Adrenal gland (tissue), 12 donors: ENCODE results near the gene LDLRAP1. TPM values are rescaled to one million over a fixed set of nuclear protein-coding genes. Genes with fewer than 3 reads are reported as not detected.
"Not testable (repeated sequence)": the region's sequence is repeated elsewhere in the genome, so short reads cannot be mapped to it uniquely, and the experiment has no call there.

ENCODE experiments used
- DNase-seq, 7 donors: peaks; one replicate each; pipeline ENCODE4 v3.0.0-alpha.2; 2019 to 2020
- H3K27ac ChIP-seq, 5 donors: fragments of 200-600 bp; sonication (generic) in 4 of 5; 1 replicate in 3 of 5; 2 replicates in 2 of 5; pipeline versions ENCODE4 v1.5.1 to v1.8.0; 2016 to 2020; ENCODE audit warnings: mild to moderate bottlenecking in 1 of 5
- H3K27me3 ChIP-seq: fragments of 200-600 bp; 2 replicates; pipeline ENCODE4 v1.8.0; 2021
- H3K36me3 ChIP-seq, 2 donors: fragments of 200-600 bp; replicated peaks in 1 of 2; 1 replicate in 1 of 2; 2 replicates in 1 of 2; pipeline versions ENCODE4 v1.5.1 to v1.8.0; 2018 to 2022
- H3K4me1 ChIP-seq, 2 donors: fragments of 200-600 bp; replicated peaks in 1 of 2; 1 replicate in 1 of 2; 2 replicates in 1 of 2; pipeline versions ENCODE4 v1.5.1 to v1.8.0; 2018 to 2021
- H3K4me3 ChIP-seq, 4 donors: fragments of 200-600 bp; sonication (generic) in 3 of 4; one replicate each; pipeline ENCODE4 v1.5.1; 2016 to 2018
- H3K9me3 ChIP-seq, 3 donors: fragments of 200-600 bp; sonication (generic) in 1 of 3; replicated peaks in 1 of 3; 1 replicate in 2 of 3; 2 replicates in 1 of 3; pipeline versions ENCODE4 v1.5.1 to v1.8.0; 2016 to 2021
- POLR2A ChIP-seq, 2 donors: fragments of 450-650 bp; IDR thresholded peaks; one replicate each; pipeline ENCODE4 v1.6.1; 2017; ENCODE audit warnings: antibody characterized with exemption in 2 of 2, mild to moderate bottlenecking in 2 of 2, moderate library complexity in 1 of 2
- WGBS, 4 donors: extraction: QIAGEN DNeasy Blood & Tissue Kit in 2 of 4; methylation state at CpG; one replicate each; pipeline versions ENCODE4 v1.1.5 to v1.1.7; 2013 to 2017; 5-methylcytosine and 5-hydroxymethylcytosine counted together
- intact Hi-C, 2 donors: fragments of 100-400 bp; cut with DNase I; formaldehyde crosslinking; loops; one replicate each; pipeline versions ENCODE4 v1.14.1 to v1.15.0; 2022 to 2023
- polyA plus RNA-seq, 3 donors: library from polyadenylated mRNA; stranded (reverse); fragments of 200-250 nt in 2 of 3; fragments of 350-450 nt in 1 of 3; fragmentation: Illumina TruSeq in 1 of 3; extraction: RNeasy Lipid Tissue Mini Kit (QIAGEN cat#74804) in 1 of 3; gene quantifications; one replicate each; pipeline ENCODE4 v1.2.3, GENCODE V29; 2013 to 2014
- total RNA-seq, 9 donors: library from RNA; depleted of rRNA in 4 of 9; stranded (reverse); fragments of >200 nt in 4 of 9; fragments of 120-200 nt in 1 of 9; fragmentation: NEBNext Ultra II Directional in 1 of 9; extraction: Animal tissue kit (Norgen Biotek cat#: 25700) in 1 of 9; gene quantifications; one replicate each; pipeline versions ENCODE4 v1.1.0 to v1.2.4, GENCODE V29; 2013 to 2023
- TF ChIP-seq, protein P1 (sequence below), 6 experiments: fragments of 450-650 bp in 4 of 6; fragments of 200-600 bp in 2 of 6; sonication (generic) in 1 of 6; IDR thresholded peaks; 1 replicate in 5 of 6; 2 replicates in 1 of 6; pipeline versions ENCODE4 v1.5.1 to v1.8.0; 2016 to 2021; ENCODE audit warnings: antibody characterized with exemption in 6 of 6, mild to moderate bottlenecking in 2 of 6, moderate library complexity in 1 of 6
- donor health status: healthy with polysubstance abuse.
- donor health status: Bipolar disorder and iron deficiency.
- donor health status: DM: yes; HTN: yes; CAD: no.
- donor health status: DM: no; HTN: no; CAD: no.
- donor health status: DM: no; HTN: no; CAD: no.
- donor health status: DM: yes; HTN: yes; CAD: no.

LDLRAP1 gene
- total and polyA plus RNA-seq, 12 donors = 6.8 to 39.1 (median 27.3) TPM

DNA sequence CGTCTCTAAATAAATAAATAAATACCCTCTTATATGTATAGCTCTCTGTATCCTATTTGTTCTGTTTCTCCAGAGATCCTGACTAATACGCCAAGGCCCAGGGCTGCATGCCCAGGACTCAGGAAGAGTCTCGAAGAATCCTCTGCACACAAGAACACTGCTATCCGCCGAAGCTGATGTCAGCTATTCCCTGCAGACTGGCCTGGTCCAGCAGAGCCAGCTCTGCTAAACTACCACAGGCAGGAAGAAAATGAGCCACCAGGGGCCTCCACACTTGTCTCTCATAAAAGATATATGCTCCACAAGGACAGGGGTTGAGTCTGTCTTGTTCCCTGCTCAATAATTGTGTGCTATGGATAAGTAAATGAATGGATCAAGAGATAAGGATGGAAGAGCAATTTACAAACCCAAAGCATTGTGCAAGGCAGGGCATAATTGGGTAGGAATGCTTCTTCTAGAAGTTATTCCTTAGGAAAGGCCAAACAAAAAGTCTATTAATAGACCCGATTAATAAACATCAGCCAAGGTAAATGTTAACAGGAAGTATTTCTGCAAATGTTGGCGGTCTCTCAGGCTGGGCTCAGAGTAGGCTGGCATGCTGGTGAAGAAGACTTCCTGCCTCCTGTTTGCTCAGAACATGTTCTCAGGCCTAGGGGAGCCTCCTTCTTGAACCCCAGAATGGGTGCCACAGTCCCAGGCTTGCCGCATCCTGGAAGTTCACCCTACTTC lies 46.9 kb downstream of the LDLRAP1 start:
- no peak overlapping the region for H3K4me3 ChIP-seq
- WGBS, 4 donors = 68 to 74% (median 72%) methylated on average over 7 to 8 of the region's 8 CpGs
- peak in 2 of 7 donors; percentile 22 to 66 for DNase-seq
- H3K9me3 ChIP-seq = no peaks in the 10 kb centered on the region
- no peak overlapping the region for H3K27ac ChIP-seq
- no peaks in the 10 kb centered on the region for H3K36me3 ChIP-seq
- H3K27me3 ChIP-seq = no peaks in the 10 kb centered on the region
- intact Hi-C loops = no loop called here
- no peak for TF ChIP-seq POLR2A (IDR thresholded peaks at IDR 0.05)
- TF ChIP-seq, protein P1, sequence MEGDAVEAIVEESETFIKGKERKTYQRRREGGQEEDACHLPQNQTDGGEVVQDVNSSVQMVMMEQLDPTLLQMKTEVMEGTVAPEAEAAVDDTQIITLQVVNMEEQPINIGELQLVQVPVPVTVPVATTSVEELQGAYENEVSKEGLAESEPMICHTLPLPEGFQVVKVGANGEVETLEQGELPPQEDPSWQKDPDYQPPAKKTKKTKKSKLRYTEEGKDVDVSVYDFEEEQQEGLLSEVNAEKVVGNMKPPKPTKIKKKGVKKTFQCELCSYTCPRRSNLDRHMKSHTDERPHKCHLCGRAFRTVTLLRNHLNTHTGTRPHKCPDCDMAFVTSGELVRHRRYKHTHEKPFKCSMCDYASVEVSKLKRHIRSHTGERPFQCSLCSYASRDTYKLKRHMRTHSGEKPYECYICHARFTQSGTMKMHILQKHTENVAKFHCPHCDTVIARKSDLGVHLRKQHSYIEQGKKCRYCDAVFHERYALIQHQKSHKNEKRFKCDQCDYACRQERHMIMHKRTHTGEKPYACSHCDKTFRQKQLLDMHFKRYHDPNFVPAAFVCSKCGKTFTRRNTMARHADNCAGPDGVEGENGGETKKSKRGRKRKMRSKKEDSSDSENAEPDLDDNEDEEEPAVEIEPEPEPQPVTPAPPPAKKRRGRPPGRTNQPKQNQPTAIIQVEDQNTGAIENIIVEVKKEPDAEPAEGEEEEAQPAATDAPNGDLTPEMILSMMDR (IDR thresholded peaks at IDR 0.05) = peak in 2 of 6 experiments; percentile 6 to 16
- H3K4me1 ChIP-seq = no peaks in the 10 kb centered on the region

DNA sequence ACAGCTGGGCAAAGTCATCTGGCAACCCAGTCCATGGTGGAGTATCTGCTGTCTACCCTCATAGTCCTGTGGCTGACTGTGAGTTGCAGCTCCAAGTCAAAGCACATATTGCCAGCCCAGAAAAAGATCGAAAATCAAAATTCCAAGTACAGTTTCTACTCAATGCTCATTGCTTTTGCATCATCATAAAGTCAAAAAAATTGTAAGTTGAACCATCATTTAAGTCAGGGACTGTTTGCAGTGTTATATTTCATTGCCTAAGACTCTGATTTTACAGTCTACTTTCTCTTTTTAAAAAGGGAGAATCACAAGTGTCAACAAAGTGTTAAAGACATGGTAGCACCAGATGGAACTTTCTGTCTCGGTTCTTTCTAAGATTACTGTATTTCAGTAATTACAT lies 50.5 kb downstream of the LDLRAP1 start:
- Histone ChIP-seq H3K4me1 (no peaks in the 10 kb centered on the region), H3K9me3 (no peaks in the 10 kb centered on the region), H3K27me3 (no peaks in the 10 kb centered on the region), H3K36me3 (no peaks in the 10 kb centered on the region), H3K27ac (no peak overlapping the region), H3K4me3 (no peak overlapping the region)
- TF ChIP-seq, protein P1 (IDR thresholded peaks at IDR 0.05) = no peak
- WGBS, 4 donors = 64 to 81% (median 70%) methylated on average over 2 of the region's 2 CpGs
- intact Hi-C loops = no loop called here
- DNase-seq = no peak

DNA sequence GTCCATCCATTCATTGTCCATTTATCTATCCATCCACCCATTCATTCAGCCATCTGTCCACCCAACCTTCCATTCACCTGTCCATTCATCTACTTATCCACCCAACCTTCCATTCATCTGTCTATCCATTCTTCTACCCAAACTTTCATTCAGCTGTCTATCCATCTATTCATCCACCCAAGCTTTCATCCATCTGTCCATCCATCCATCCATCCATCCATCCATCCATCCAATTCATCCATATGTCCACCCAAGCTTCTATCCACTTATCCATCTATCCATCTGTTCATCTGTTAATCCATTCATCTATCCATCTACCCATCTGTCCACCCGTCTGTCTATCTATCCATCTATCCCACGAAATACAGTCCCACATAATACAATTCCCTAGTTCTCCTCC lies 51.6 kb downstream of the LDLRAP1 start:
- Histone ChIP-seq H3K4me1 (no peaks in the 10 kb centered on the region), H3K36me3 (no peaks in the 10 kb centered on the region), H3K27ac (no peak overlapping the region), H3K4me3 (no peak overlapping the region), H3K27me3 (no peaks in the 10 kb centered on the region), H3K9me3 (no peaks in the 10 kb centered on the region)
- no peak for DNase-seq
- intact Hi-C loops = no loop called here
- WGBS, 4 donors = 59 to 84% (median 62%) methylated on average over 2 of the region's 2 CpGs
- TF ChIP-seq, protein P1 (IDR thresholded peaks at IDR 0.05) = no peak
- no peak for TF ChIP-seq POLR2A (IDR thresholded peaks at IDR 0.05)

DNA sequence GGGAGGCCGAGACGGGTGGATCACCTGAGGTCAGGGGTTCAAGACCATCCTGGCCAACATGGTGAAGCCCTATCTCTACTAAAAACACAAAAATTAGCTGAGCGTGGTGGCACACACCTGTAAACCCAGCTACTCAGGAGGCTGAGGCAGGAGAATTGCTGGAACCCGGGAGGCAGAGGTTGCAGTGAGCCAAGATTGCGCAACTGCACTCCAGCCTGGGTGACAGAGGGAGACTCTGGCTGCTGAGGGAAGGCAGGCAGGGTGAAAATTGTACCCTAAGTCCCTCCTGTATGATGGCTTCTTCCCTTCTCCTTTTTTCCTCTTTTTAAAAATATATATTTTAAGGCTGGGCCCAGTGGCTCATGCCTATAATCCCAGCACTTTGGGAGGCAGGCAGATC lies 53.2 kb downstream of the LDLRAP1 start:
- H3K4me3 ChIP-seq, DNase-seq, H3K9me3 ChIP-seq, H3K27ac ChIP-seq, H3K27me3 ChIP-seq, intact Hi-C loops, H3K36me3 ChIP-seq, H3K4me1 ChIP-seq: not testable (repeated sequence)
- WGBS, 4 donors = 87 to 97% (median 93%) methylated on average over 5 of the region's 5 CpGs

DNA sequence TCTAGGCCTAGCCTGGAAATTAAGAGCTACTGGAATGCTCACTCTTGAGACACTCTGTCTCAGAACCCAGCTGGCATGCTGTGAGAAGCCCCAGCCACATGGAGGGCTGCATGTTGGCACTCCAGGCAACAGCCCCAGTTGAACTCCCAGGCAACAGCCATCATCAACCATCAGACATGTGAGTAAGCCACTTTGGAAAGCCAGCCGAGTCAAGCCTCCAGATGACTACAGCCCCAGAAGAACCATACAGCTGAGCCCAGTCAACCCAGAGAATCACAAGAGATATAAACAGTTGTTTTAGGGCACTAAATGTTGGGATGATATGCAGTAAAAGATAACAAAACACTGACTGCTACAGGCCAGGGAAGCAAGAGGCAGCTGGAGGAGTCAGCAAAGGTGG lies 55.5 kb downstream of the LDLRAP1 start:
- H3K27ac ChIP-seq = no peak overlapping the region
- no peaks in the 10 kb centered on the region for H3K36me3 ChIP-seq
- H3K27me3 ChIP-seq = no peaks in the 10 kb centered on the region
- no peak overlapping the region for H3K4me3 ChIP-seq
- intact Hi-C loops = no loop called here
- H3K9me3 ChIP-seq = no peaks in the 10 kb centered on the region
- WGBS, 4 donors = 80 to 97% (median 90%) methylated on average over 1 of the region's 1 CpG
- no peak for DNase-seq
- TF ChIP-seq, protein P1 (IDR thresholded peaks at IDR 0.05) = no peak
- no peak for TF ChIP-seq POLR2A (IDR thresholded peaks at IDR 0.05)
- no peaks in the 10 kb centered on the region for H3K4me1 ChIP-seq
